GM21381 (cell line): ENCODE measurements around the gene RGMB.
"Not testable (repeated sequence)": the region's sequence is repeated elsewhere in the genome, so short reads cannot be mapped to it uniquely, and the experiment has no call there.

ENCODE experiments used
- ATAC-seq: cut with Tn5 transposase; IDR thresholded peaks from one replicate; pipeline ENCODE4 v1.9.1; 2021; ENCODE audit warnings: mild to moderate bottlenecking, moderate library complexity; ENCODE audit not compliant: unreplicated experiment

RGMB gene, protein sequence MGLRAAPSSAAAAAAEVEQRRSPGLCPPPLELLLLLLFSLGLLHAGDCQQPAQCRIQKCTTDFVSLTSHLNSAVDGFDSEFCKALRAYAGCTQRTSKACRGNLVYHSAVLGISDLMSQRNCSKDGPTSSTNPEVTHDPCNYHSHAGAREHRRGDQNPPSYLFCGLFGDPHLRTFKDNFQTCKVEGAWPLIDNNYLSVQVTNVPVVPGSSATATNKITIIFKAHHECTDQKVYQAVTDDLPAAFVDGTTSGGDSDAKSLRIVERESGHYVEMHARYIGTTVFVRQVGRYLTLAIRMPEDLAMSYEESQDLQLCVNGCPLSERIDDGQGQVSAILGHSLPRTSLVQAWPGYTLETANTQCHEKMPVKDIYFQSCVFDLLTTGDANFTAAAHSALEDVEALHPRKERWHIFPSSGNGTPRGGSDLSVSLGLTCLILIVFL

DNA sequence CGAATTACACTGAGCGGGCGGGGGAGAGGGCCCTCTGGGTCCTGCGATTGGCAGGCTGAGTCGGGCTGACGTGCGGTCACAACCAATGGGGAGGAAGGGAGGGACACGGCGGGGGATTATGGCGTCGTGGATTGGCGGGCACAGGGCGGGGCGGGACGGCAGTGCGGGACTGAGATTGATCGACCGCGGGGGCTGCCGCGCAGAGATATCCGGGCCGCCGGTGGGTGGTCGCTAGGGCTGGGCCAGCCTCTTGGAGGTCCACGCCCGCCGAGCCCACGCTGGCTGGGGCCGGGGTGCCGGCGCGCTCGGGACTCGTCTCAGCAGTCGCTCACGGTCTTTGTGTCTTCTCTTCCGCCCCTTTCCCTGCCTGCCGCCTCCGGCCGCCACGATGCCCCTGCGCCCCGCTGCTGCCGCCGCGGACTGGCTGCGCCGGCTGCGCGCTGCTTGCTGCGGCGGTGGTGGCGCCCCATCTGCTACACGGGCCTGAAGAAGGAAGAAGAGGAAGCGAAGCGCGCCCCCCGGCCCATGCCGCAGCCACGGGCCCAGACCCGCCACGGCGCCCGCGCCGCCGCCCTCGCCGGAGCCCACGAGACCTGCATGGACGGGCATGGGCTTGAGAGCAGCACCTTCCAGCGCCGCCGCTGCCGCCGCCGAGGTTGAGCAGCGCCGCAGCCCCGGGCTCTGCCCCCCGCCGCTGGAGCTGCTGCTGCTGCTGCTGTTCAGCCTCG, at the start of gene RGMB:
RGMB (plus strand) TSS at position 200 of the 728 bp plus-strand sequence; CDS start at position 608, 408 bp downstream.
- peak; percentile 82 for ATAC-seq

DNA sequence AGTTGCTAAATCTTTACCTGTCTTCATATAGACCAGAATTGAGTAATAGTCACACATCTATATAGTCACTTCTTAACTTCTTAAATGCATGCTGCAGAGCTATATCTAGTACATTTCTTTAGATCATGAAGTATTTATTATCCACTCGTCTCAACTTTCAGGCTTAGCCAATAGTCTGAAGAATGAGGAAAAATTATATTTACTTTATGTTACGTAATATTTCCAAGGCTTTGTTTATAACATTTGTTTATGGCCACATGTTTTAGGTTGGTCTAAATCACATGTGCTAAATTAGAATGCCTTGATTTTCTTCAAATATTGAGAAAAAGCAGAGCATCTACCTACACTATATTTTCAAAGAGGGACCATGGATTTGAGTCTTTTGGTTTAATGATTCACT, 47.2 kb upstream of the RGMB start:
- ATAC-seq: no peak

DNA sequence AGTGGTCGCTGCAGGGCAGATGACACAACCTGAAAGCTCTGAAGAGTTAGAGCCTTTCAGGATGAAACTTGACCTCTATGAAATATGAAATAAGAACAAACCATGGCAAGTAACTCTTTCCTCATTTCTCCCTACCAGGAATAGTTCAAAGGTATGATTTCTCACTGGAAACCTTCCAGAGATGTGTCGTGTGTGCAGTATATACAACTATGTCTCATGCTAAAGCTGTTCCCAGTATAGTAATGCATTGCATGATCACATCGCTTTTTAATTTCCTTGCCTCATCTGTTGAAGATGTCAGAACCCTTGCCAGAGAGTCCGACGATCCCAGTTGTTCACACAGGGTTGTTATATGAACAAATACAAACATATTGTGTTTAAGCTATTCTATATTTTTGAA, 45.8 kb upstream of the RGMB start:
- no peak for ATAC-seq

DNA sequence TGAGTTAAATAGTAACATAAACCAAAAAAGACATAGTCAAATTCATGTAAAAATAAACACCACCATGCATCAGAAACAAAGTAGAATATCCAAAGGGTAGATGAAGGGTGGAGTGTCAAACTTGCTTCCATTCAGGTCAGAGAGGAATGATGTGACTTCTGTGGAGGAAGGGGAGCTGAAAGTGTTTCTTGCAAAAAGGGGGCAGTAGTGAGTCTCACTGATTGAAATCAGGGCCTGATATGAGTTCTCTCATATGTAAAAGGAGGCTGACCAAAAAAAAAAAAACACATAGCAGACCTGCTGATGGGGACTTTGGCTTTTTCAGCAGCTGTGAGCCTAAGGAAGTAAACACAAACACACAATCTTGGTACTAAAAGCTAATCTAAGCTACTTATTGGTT, 38.8 kb upstream of the RGMB start:
- ATAC-seq: no peak

DNA sequence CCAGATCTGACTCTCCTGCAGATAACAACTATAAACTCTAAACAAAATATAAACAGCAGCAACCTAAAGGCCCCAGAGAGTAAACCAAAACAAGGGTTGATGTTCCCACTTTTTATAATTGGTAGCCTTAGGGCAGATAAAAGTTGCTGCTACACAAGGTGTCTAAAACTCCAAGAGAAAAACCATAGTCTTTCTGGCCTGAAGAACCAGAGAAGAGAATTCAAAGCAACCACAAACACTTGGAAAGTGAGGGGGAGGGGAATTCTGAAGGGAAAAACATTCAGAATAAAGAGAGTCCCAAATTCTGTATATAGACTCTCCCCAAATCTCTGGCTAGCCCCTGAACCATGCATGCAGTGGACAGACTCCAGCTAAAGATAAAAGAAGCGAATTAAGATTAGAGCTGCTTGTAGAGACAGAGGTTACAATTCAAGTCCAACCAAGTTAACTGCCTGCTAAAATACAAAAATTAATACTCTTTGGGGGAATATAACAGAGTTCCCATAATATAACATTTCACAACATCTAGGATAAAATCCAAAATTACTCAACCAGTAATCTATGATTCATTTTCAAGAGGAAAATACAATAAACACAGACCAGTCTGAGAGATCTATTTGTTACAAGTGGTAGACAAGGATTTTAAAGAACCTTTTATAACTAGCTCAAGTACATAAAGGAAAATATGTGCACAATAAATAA, 37.5 kb upstream of the RGMB start:
- no peak for ATAC-seq

DNA sequence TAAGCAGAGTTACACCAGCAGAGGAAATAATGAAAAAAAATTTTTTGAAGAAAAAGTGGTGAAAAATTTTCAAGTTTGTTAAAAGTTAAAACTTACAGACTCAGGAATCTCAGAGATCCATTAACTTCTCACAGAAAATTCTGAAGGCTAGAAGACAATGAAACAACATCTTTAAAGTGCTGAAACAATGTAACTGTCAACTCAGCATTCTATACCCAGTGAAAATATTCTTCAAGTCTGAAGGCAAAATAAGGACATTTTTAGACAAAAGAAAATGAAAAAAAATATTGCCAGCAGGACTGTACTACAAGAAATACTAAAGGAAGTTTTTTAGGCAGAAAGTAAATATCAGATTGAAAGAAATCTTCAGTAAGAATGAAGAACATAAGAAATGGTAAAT, 36.7 kb upstream of the RGMB start:
- no peak for ATAC-seq

DNA sequence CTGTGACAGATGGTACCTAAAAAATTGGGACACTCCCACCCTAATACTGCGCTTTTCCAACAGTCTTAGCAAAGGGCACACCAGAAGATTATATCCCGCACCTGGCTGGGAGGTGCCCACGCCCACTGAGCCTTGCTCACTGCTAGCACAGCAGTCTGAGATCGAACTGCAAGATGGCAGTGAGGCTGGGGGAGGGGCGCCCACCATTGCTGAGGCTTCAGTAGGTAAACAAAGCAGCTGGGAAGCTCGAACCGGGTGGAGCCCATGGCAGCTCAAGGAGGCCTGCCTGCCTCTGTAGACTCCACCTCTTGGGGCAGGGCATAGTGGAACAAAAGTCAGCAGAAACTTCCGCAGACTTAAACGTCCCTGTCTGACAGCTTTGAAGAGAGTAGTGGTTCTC, 36.0 kb upstream of the RGMB start:
- ATAC-seq: not testable (repeated sequence)

DNA sequence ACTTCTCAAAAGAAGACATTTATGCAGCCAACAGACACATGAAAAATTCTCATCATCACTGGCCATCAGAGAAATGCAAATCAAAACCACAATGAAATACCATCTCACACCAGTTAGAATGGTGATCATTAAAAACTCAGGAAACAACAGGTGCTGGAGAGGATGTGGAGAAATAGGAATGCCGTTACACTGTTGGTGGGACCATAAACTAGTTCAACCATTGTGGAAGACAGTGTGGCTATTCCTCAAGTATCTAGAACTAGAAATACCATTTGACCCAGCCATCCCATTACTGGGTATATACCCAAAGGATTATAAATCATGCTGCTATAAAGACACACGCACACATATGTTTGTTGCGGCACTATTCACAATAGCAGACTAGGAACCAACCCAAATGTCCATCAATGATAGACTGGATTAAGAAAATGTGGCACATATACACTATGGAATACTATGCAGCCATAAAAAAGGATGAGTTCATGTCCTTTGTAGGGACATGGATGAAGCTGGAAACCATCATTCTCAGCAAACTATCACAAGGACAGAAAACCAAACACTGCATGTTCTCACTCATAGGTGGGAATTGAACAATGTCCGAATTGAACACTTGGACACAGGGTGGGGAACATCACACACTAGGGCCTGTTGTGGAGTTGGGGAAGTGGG, 34.8 kb upstream of the RGMB start:
- ATAC-seq: not testable (repeated sequence)

DNA sequence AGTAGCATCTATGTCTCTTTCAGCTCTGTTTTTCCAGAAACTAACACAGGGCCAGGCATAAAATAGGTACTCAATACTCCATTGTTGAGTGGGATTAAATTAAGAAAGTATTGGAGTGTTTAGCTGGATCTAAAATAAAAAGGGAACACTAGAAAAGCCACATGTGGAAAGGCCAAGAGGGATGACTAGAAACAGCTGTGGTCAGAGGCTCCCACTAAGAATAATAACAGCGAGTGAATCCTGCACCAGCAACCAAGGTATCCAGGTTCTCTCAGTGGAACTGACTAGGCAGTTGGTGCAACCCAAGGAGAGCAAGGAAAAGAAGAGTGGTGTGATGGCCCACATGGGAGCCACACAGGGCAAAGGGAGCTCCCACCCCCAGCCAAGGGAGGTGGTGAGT, 31.5 kb upstream of the RGMB start:
- no peak for ATAC-seq

DNA sequence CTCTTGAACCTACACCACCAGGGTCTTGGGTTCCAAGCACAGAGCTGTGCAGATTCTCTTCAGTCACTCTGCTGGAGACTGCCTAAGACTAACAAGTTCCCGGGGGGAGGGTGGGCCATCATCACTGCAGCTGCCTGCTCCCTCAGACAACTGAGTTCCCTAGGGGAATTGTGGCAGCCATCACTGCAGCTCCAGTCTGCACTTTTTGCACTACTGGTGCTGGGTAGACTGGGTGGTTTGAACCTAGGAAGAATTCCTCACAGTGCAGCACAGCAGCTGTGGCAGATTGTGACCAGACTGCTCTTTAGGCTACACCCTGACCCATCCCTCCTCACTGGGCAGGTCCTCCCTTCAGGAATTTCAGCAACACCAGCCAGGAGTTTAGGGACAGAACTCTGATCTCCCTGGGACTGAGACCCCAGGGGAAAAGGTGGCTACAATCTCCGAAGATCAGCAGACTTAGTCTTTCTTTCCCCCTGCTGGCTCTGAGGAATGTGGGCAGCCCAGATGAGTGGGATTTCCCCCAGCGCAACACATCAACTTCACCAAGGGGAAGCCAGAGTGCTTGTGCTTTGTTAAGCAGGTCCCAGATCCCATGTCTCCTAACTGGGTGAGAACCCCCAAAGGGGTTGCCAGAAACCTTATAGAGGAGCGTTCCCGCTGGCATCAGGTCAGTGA, 30.9 kb upstream of the RGMB start:
- no peak for ATAC-seq

DNA sequence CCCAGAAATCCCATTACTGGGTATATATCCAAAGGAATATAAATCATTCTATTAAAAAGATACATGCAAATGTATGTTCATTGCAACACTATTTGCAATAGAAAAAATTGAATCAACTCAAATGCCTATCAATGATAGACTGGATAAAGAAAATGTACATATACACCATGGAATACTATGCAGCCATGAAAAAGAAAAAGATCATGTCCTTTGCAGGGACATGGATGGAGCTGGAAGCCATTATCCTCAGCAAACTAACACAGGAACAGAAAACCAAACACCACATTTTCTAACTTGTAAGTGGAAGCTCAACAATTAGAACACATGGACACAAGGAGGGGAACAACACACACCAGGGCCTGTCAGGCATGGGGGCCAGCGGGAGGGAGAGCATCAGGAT, 25.2 kb upstream of the RGMB start:
- not testable (repeated sequence) for ATAC-seq

DNA sequence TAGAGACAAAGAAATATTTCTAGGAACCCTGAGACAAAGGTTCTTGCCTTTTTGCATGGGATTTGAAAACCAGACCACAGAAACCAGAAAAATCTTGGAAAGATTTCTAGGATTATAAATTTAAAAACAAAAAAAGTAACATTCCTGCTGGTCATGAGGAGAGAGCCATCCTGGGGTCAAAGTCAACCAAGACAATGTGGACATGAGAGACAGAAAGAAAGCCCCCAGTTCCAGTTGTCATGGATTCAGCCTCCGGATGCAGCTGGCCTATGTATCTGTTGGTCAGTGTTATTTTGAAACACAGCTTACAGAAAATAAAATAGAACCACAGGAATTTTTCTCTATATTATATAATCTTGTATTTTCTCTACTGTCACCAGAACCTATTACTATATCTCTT, 24.4 kb upstream of the RGMB start:
- ATAC-seq: no peak

DNA sequence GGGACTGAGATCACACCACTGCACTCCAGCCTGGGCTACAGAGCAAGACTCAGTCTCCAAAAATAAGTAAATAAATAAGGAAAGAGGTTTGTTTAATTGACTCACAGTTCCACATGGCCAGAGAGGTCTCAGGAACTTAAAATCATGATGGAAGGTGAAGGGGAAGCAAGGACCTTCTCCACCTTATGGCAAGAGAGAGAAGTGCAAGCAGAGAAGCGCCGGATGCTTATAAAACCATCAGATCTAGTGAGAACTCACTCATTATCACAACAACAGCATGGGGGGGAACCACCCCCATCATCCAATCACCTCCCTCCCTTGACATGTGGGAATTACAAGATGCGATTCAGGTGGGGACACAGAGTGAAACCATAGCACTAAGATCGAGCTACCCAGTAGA, 22.8 kb upstream of the RGMB start:
- ATAC-seq: no peak

DNA sequence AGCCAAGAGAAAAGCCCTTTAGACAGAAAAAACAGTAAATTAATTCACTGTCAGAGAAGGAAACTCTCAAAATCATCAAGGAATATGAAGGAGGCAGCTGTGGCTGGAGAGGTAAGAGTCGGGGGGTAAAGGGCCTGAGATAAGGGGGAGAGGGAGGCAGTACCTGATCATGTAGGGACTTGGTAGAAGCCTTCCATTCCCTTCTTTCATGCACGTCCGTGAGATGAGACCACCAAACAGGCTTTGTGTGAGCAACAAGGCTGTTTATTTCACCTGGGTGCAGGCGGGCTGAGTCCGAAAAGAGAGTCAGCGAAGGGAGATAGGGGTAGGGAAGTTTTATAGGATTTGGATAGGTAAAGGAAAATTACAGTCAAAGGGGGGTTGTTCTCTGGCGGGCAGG, 21.1 kb upstream of the RGMB start:
- ATAC-seq: not testable (repeated sequence)

DNA sequence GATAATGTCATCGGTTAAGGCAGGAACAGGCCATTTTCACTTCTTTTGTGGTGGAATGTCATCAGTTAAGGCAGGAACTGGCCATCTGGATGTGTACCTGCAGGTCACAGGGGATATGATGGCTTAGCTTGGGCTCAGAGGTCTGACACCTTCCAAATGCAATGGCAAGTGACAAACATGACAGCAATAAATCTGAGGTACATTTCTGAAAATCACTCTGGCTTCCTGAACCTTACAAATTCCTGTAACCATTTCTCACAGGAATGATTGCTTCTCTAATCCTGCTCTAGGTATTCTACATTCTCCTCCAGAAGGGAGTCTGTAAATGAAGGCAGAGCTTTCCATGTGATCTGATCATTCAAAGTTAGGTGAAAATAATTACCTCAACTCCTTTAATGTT, 20.7 kb upstream of the RGMB start:
- not testable (repeated sequence) for ATAC-seq

DNA sequence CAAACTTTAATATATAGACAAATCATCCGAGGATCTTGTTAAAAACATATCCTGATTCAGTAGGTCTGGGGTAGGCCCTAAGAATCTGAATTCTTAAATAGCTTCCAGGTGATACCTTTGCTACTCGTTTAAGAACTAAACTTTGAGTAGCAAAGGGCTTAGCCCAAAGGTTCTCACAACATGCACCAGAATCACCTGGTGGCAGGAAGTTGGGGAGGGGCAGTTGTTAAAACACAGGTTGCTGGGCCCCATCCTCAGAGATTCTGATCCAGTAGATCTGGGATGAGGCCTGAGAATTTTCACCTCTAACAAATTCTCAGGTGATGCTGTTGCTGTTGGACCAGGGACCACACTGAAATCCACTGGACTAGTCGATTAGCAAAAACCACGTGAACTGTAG, 20.0 kb upstream of the RGMB start:
- no peak for ATAC-seq

DNA sequence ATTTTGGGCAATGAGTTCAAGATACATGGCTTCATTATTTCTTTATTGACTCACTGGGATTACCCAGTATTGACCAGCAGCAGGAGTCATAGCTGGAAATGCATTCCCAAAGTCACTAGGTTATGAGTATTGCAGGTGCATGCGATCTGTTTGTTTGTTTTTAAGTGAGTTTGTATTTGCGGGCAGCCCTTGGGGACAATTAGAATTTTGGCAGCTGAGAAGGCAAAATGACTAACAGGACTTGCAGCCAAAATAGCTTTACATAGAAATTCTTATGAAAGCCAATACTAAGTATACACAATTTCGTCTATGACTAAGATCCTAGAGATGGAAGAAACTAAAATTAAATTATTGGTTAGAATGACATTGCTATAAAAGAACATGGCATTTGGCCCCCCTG, 18.1 kb upstream of the RGMB start:
- ATAC-seq: no peak

DNA sequence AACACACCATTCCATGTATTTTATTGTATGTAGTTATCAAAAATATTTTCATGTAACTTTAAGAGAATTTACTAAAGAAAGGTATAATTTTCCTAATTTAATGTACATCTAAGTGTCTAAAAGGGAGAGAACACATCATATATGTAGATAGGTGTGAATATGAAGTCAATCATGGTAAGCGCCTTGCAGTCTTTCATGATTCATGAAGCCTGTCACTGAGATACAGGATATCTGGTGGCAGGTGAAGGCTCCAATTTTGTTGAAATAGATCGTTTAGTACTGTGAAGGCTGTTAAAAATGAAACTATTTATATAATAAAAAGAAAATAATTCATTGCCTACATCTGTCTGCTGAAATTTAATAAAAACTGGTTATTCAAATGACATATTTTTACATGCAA, 15.5 kb upstream of the RGMB start:
- ATAC-seq: no peak

DNA sequence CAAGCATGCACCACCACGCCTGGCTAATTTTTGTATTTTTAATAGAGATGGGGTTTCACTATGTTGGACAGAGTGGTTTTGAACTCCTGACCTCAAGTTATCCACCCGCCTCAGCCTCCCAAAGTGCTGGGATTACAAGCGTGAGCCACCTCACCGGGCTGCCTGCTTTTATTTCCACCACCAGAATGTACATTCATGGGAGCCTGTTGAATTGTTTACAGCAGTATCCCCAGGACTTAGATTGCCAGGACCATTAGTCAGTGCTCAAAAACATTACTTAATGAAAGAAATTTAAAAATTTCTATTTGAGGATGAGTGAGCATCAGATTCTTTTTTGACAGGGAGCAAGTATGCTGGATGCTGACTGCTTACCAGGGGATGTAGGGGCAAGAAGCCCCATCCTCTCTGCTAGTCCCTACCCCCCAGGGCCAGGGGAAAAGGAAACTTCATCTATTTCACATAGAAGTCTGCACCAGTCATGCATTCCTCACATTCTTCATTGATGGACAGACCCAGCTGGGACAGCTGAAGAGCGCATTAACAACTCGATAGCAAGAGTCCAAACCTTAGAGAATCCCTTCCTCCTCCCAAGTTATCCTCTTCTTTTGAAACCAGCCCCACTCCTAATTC, 10.3 kb upstream of the RGMB start:
- ATAC-seq: no peak

DNA sequence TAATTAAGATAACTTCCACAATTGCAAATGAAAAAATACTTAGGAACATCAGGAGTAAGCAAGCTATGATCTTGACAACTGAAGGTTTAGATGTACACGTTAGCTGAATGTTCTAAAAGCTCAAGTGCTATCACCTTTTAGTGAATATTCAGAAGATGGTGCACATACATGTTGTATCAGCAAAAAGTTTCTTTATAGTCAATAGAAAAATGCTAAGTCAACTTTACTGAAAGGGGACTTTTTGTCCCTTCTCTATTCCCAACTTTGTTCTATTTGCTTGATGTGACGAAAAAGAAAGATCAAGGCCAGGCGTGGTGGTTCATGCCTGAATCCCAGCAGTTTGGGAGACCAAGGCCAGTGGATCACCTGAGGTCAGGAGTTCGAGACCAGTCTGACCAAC, 7.6 kb upstream of the RGMB start:
- no peak for ATAC-seq
